HCT116 (cell line): ENCODE data around the gene NCBP2. TPM values are rescaled to one million over a fixed set of nuclear protein-coding genes. Genes with fewer than 3 reads are reported as not detected.

ENCODE experiments used
- ATAC-seq: fragments of 200-7000 bp; cut with Tn5 transposase; 2 replicates; pipeline ENCODE4 v1.9.1; 2020; ENCODE audit warnings: mild to moderate bottlenecking, moderate library complexity
- BruUV-seq: library from RNA; stranded (reverse); fragments of 400-500 nt; replicated peaks from 2 replicates; lab custom pipeline; 2021; lab: Mats Ljungman, UMichigan
- CTCF ChIA-PET: fragments of 300-600 bp; sonication (Branson Sonifier 250); formaldehyde crosslinking; loops from one replicate; lab custom pipeline; 2021; ENCODE audit warnings: antibody characterized with exemption; lab: Charles Lee
- POLR2A ChIA-PET: fragments of 300-600, 350-600 bp; sonication (Branson Sonifier 250); formaldehyde crosslinking; loops from one replicate; lab custom pipeline; 2021; ENCODE audit warnings: antibody characterized with exemption; lab: Charles Lee
- RAD21 ChIA-PET, 2 experiments: fragments of 300-600 bp; sonication (Branson Sonifier 250); formaldehyde crosslinking; loops; one replicate each; lab custom pipeline; 2023; ENCODE audit warnings: low total read pairs in 2 of 2; ENCODE audit not compliant: uncharacterized antibody in 2 of 2, unreplicated experiment in 2 of 2, low non-redundant PET in 1 of 2; lab: Charles Lee
- DNase-seq: peaks from one replicate; pipeline ENCODE4 v3.0.0-alpha.2; 2010; ENCODE audit warnings: low read depth, low spot score
- H2AFZ ChIP-seq: fragments of 200-600 bp; shearing (Covaris generic), sonication (generic); 2 replicates; pipeline ENCODE4 v1.6.1; 2017; ENCODE audit warnings: low read depth, mixed run types, mixed read lengths, antibody characterized with exemption, low read length; ENCODE audit not compliant: poor library complexity, severe bottlenecking
- H3K27ac ChIP-seq: 2 replicates; pipeline ENCODE4 v1.5.1; 2012; ENCODE audit warnings: low read depth, low read length
- H3K27me3 ChIP-seq: fragments of 200-600 bp; sonication (generic); 2 replicates; pipeline ENCODE4 v1.6.1; 2016; ENCODE audit warnings: mixed run types, low read length, mixed read lengths; ENCODE audit not compliant: insufficient read depth
- H3K36me3 ChIP-seq, 2 experiments: fragments of 200-500 bp in 1 of 2; fragments of 200-600 bp in 1 of 2; sonication (Bioruptor generic) in 1 of 2; sonication (generic) in 1 of 2; 2 replicates each; pipeline versions ENCODE4 v1.5.1 to v1.6.1; 2014 to 2016; ENCODE audit warnings: low read length in 2 of 2, inconsistent platforms in 1 of 2, mixed read lengths in 1 of 2, mixed run types in 1 of 2; ENCODE audit not compliant: insufficient read depth in 2 of 2, control insufficient read depth in 1 of 2
- H3K4me1 ChIP-seq, 2 experiments: fragments of 200-600 bp in 1 of 2; sonication (generic) in 1 of 2; 2 replicates each; pipeline versions ENCODE4 v1.5.1 to v1.6.1; 2012 to 2017; ENCODE audit warnings: low read length in 2 of 2, inconsistent platforms in 1 of 2, mild to moderate bottlenecking in 1 of 2, mixed read lengths in 1 of 2, mixed run types in 1 of 2, moderate library complexity in 1 of 2; ENCODE audit not compliant: insufficient read depth in 2 of 2, control insufficient read depth in 1 of 2
- H3K4me2 ChIP-seq: fragments of 200-600 bp; sonication (generic); 2 replicates; pipeline ENCODE4 v1.6.1; 2017; ENCODE audit warnings: mixed run types, low read length, mixed read lengths
- H3K4me3 ChIP-seq, 2 experiments: fragments of 200-600 bp in 1 of 2; sonication (generic) in 1 of 2; replicated peaks in 1 of 2; 2 replicates each; pipeline ENCODE4 v1.5.1; 2011 to 2016; ENCODE audit warnings: low read length in 2 of 2, control low read depth in 1 of 2, low read depth in 1 of 2, mild to moderate bottlenecking in 1 of 2, mixed read lengths in 1 of 2, mixed run types in 1 of 2
- H3K79me2 ChIP-seq: fragments of 200-600 bp; sonication (generic); 2 replicates; pipeline ENCODE4 v1.6.1; 2017; ENCODE audit warnings: mild to moderate bottlenecking, mixed run types, low read length, moderate library complexity, mixed read lengths; ENCODE audit not compliant: insufficient read depth
- H3K9ac ChIP-seq: fragments of 200-600 bp; sonication (generic); 2 replicates; pipeline ENCODE4 v1.6.1; 2016; ENCODE audit warnings: low read length, mixed read lengths
- H3K9me2 ChIP-seq: fragments of 200-600 bp; sonication (generic), shearing (Covaris generic); 2 replicates; pipeline ENCODE4 v1.6.1; 2017; ENCODE audit warnings: mixed run types, mild to moderate bottlenecking, moderate library complexity; ENCODE audit not compliant: insufficient read depth
- H3K9me3 ChIP-seq, 2 experiments: fragments of 200-500 bp in 1 of 2; fragments of 200-600 bp in 1 of 2; sonication (Bioruptor generic) in 1 of 2; sonication (generic) in 1 of 2; 2 replicates each; pipeline ENCODE4 v1.6.1; 2014 to 2017; ENCODE audit warnings: low read length in 2 of 2, mixed read lengths in 2 of 2, inconsistent platforms in 1 of 2, low read depth in 1 of 2, mild to moderate bottlenecking in 1 of 2, mixed run types in 1 of 2, moderate library complexity in 1 of 2; ENCODE audit not compliant: control insufficient read depth in 1 of 2, insufficient read depth in 1 of 2
- H4K20me1 ChIP-seq: fragments of 200-600 bp; sonication (generic), shearing (Covaris generic); 2 replicates; pipeline ENCODE4 v1.6.1; 2017; ENCODE audit warnings: mixed run types, mild to moderate bottlenecking, moderate library complexity; ENCODE audit not compliant: insufficient read depth
- CBX3 ChIP-seq: IDR thresholded peaks from 2 replicates; pipeline ENCODE4 v1.6.1; 2012; ENCODE audit warnings: low read depth
- CEBPB ChIP-seq: IDR thresholded peaks from 2 replicates; pipeline ENCODE4 v1.6.1; 2012; ENCODE audit warnings: low read depth
- POLR2A ChIP-seq: IDR thresholded peaks from 2 replicates; pipeline ENCODE4 v1.7.0; 2011; ENCODE audit warnings: borderline replicate concordance; ENCODE audit not compliant: insufficient read depth, insufficient read length; ENCODE audit errors: extremely low read depth
- POLR2AphosphoS5 ChIP-seq: IDR thresholded peaks from 2 replicates; pipeline ENCODE4 v1.6.1; 2011; ENCODE audit warnings: mild to moderate bottlenecking, low read depth, low read length, moderate library complexity
- RAD21 ChIP-seq: IDR thresholded peaks from 2 replicates; pipeline ENCODE4 v1.6.1; 2012; ENCODE audit warnings: low read depth, mild to moderate bottlenecking
- SIN3A ChIP-seq: IDR thresholded peaks from 2 replicates; pipeline ENCODE4 v1.6.1; 2012; ENCODE audit warnings: low read depth
- SP1 ChIP-seq: IDR thresholded peaks from 2 replicates; pipeline ENCODE4 v1.6.1; 2012; ENCODE audit warnings: low read depth
- SRF ChIP-seq: IDR thresholded peaks from 2 replicates; pipeline ENCODE4 v1.6.1; 2012; ENCODE audit warnings: low read depth
- YY1 ChIP-seq: IDR thresholded peaks from 2 replicates; pipeline ENCODE4 v1.6.1; 2011; ENCODE audit warnings: low read length, low read depth, moderate library complexity, mild to moderate bottlenecking; ENCODE audit not compliant: insufficient replicate concordance; ENCODE audit errors: extremely low read depth
- ZFX ChIP-seq: fragments of 450-650 bp; IDR thresholded peaks from 2 replicates; pipeline ENCODE4 v1.6.1; 2017
- intact Hi-C: fragments of 100-400 bp; cut with micrococcal nuclease; formaldehyde crosslinking; loops from 2 replicates; pipeline ENCODE4 v1.10.0; 2022
- total RNA-seq: library from RNA; stranded (reverse); gene quantifications from one replicate; pipeline ENCODE4 v1.2.1, GENCODE V29; 2021; ENCODE audit not compliant: unreplicated experiment
- TF ChIP-seq, protein P1 (sequence below): IDR thresholded peaks from 2 replicates; pipeline ENCODE4 v1.6.1; 2012; ENCODE audit warnings: low read depth
- TF ChIP-seq, protein P2 (sequence below): IDR thresholded peaks from 2 replicates; pipeline ENCODE4 v1.6.1; 2012
- TF ChIP-seq, protein P3 (sequence below), 3 experiments: fragments of 200-600 bp in 1 of 3; sonication (generic) in 1 of 3; IDR thresholded peaks in 2 of 3; conservative IDR thresholded peaks in 1 of 3; 2 replicates each; pipeline ENCODE4 v1.5.1; 2012 to 2017; ENCODE audit warnings: low read depth in 2 of 3, low read length in 2 of 3, antibody characterized with exemption in 1 of 3, borderline replicate concordance in 1 of 3, control low read depth in 1 of 3, mild to moderate bottlenecking in 1 of 3, mixed read lengths in 1 of 3, mixed run types in 1 of 3, moderate library complexity in 1 of 3; ENCODE audit not compliant: insufficient read depth in 1 of 3

The NCBP2 gene
- total RNA-seq, 1 experiment from 2014 or later, result 82.4 TPM

DNA sequence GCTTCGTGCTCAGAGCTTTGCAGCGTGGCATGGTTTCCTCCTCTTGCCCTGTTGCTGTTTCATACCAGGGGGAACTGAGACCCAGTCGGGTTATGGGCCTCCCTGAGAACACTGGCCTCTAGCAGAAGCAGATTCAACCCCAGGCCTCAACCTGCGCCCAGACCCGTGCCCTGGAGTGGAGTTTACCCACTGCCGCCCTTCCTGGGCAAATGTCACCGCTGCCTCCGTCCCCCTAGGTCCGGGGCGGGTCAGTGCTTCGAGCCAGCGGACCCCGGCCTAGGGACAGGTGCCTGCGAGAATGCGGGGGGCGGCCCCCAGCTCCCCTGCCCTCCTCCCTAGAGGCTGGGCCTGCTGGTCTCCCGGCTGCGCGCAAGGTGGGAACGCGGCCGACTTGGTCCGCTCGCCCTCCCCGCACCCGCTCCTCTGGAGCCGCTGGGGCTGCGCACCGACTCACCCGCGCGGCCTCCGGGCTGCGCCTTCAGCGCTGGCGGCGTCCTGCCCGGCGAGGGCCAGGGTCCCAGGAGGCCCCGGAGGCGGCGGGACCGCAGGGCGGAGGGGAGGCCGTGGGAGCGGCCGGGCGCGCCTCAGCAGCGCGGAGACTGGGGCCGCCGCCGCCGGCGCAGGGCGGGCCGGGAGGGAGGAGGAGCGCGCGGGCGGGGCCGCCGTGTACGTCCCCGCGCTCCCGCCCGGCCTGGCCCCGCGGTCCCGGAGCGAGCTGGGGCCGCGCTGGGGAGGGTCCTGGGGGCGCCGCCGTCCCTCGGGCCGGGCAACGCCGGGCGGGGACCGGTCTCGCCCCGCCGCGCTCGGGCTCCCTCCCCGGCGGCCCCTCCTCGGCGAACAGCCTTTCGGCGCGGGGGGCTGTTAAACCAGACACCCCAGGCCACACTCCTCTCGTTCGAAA, 26.2 kb upstream of the NCBP2 start, which contains the start of gene PIGZ:
PIGZ (minus strand) TSS at position 601 of the 901 bp plus-strand sequence. CDS start 16,802 bp downstream, outside the sequence.
- Histone ChIP-seq H3K4me2 (peak within 1 kb of the TSS; percentile 97), H3K9me3 (no peaks in the 10 kb centered on the region), H3K4me1 (peaks cover 7 to 21% of the 10 kb centered on the region in 2 experiments; a peak in 2 of 4 replicates), H4K20me1 (no peaks in the 10 kb centered on the region), H3K79me2 (no peaks in the 10 kb centered on the region), H3K4me3 (peak within 1 kb of the TSS; percentile 47 to 67), H3K27me3 (no peaks in the 10 kb centered on the region), H3K9ac (peak within 1 kb of the TSS; percentile 64), H3K27ac (peak within 1 kb of the TSS; percentile 47; the same call in 1 of the 2 replicates), H3K9me2 (no peaks in the 10 kb centered on the region), H3K36me3 (no peaks in the 10 kb centered on the region), H2AFZ (peak within 1 kb of the TSS; percentile 16)
- RAD21 ChIA-PET, result no interaction called here
- POLR2A ChIA-PET, result no interaction called here
- BruUV-seq, result no TSS peak
- CTCF ChIA-PET, result no interaction called here
- ATAC-seq, result peak; percentile 76
- TF ChIP-seq POLR2A (peak; percentile 48), SP1 (no peak), RAD21 (no peak), YY1 (peak; percentile 29), CBX3 (no peak), SIN3A (no peak), SRF (no peak), POLR2AphosphoS5 (peak; percentile 72), ZFX (peak; percentile 56), CEBPB (no peak)
- TF ChIP-seq, protein P1, sequence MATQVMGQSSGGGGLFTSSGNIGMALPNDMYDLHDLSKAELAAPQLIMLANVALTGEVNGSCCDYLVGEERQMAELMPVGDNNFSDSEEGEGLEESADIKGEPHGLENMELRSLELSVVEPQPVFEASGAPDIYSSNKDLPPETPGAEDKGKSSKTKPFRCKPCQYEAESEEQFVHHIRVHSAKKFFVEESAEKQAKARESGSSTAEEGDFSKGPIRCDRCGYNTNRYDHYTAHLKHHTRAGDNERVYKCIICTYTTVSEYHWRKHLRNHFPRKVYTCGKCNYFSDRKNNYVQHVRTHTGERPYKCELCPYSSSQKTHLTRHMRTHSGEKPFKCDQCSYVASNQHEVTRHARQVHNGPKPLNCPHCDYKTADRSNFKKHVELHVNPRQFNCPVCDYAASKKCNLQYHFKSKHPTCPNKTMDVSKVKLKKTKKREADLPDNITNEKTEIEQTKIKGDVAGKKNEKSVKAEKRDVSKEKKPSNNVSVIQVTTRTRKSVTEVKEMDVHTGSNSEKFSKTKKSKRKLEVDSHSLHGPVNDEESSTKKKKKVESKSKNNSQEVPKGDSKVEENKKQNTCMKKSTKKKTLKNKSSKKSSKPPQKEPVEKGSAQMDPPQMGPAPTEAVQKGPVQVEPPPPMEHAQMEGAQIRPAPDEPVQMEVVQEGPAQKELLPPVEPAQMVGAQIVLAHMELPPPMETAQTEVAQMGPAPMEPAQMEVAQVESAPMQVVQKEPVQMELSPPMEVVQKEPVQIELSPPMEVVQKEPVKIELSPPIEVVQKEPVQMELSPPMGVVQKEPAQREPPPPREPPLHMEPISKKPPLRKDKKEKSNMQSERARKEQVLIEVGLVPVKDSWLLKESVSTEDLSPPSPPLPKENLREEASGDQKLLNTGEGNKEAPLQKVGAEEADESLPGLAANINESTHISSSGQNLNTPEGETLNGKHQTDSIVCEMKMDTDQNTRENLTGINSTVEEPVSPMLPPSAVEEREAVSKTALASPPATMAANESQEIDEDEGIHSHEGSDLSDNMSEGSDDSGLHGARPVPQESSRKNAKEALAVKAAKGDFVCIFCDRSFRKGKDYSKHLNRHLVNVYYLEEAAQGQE, result no peak
- TF ChIP-seq, protein P2, sequence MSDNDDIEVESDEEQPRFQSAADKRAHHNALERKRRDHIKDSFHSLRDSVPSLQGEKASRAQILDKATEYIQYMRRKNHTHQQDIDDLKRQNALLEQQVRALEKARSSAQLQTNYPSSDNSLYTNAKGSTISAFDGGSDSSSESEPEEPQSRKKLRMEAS, result 0 out of 2 replicates have a peak, but pooled peaks have one; percentile 37
- TF ChIP-seq, protein P3, sequence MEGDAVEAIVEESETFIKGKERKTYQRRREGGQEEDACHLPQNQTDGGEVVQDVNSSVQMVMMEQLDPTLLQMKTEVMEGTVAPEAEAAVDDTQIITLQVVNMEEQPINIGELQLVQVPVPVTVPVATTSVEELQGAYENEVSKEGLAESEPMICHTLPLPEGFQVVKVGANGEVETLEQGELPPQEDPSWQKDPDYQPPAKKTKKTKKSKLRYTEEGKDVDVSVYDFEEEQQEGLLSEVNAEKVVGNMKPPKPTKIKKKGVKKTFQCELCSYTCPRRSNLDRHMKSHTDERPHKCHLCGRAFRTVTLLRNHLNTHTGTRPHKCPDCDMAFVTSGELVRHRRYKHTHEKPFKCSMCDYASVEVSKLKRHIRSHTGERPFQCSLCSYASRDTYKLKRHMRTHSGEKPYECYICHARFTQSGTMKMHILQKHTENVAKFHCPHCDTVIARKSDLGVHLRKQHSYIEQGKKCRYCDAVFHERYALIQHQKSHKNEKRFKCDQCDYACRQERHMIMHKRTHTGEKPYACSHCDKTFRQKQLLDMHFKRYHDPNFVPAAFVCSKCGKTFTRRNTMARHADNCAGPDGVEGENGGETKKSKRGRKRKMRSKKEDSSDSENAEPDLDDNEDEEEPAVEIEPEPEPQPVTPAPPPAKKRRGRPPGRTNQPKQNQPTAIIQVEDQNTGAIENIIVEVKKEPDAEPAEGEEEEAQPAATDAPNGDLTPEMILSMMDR (IDR thresholded peaks at IDR 0.05 in 2 of 3, conservative IDR thresholded peaks at IDR 0.05 in 1 of 3; ENCODE audit: borderline replicate concordance in 1 of 3, insufficient read depth in 1 of 3, low read depth in 2 of 3, low read length in 2 of 3), result no peak
- intact Hi-C loops, result loop anchor here (5.0 kb wide), 1 partner anchor 441 kb away; no protein-coding TSS in a partner anchor
- no peak for DNase-seq
